ENCODE measurements around the gene SLC38A6. TPM values are rescaled to one million over a fixed set of nuclear protein-coding genes. Genes with fewer than 3 reads are reported as not detected.

The SLC38A6 gene
- total and polyA plus RNA-seq, 2 of the 8 experiments (the other 6 are each of a cell fraction or from before 2014, with no cell fraction given) = 8.1 to 9.8 TPM

GRCh38 chr14:61064210-61064609, 83.2 kb downstream of the SLC38A6 start:
- Histone ChIP-seq H2AFZ (ENCODE audit: low read length) (no peak overlapping the region), H2BK12ac (ENCODE audit: low read depth, low read length) (no peak overlapping the region), H3K18ac (ENCODE audit: extremely low read depth, low read length) (no peak overlapping the region), H3K79me2 (ENCODE audit: control insufficient read depth in 1 of 2, insufficient read depth in 2 of 2, low read length in 2 of 2) (no peaks in the 10 kb centered on the region), H3K9ac (replicated peaks in 1 of 4; ENCODE audit: extremely low read depth in 1 of 4, low read depth in 3 of 4, low read length in 3 of 4) (no peak overlapping the region), H4K20me1 (replicated peaks in 1 of 2; ENCODE audit: control insufficient read depth in 1 of 2, insufficient read depth in 2 of 2, low read length in 2 of 2) (no peaks in the 10 kb centered on the region), H3K23ac (ENCODE audit: insufficient read length) (no peak overlapping the region), H3K23me2 (ENCODE audit: low read depth, low read length) (no peaks in the 10 kb centered on the region), H3K56ac (replicated peaks; ENCODE audit: insufficient read length, low read depth, low read length) (no peak overlapping the region), H3K27ac (ENCODE audit: low read depth, low read length) (no peak overlapping the region), H2BK120ac (replicated peaks; ENCODE audit: low read depth, low read length) (no peak overlapping the region), H4K5ac (ENCODE audit: insufficient read length, low read depth, low read length) (no peak overlapping the region), H4K91ac (replicated peaks; ENCODE audit: insufficient read length, low read length) (no peak overlapping the region), H3K36me3 (ENCODE audit: control insufficient read depth in 2 of 4, insufficient read depth in 4 of 4, low read length in 3 of 4) (no peaks in the 10 kb centered on the region), H4K8ac (ENCODE audit: extremely low read depth, insufficient read depth, low read length) (no peak overlapping the region), H2BK5ac (ENCODE audit: low read depth, low read length) (no peak overlapping the region), H3K4me2 (ENCODE audit: insufficient read depth in 1 of 2, low read depth in 2 of 2, low read length in 2 of 2) (no peak overlapping the region), H2AK5ac (ENCODE audit: low read depth, low read length) (no peak overlapping the region), H3K27me3 (replicated peaks in 1 of 4; ENCODE audit: control insufficient read depth in 3 of 4, extremely low read depth in 1 of 4, insufficient read depth in 3 of 4, low read length in 3 of 4) (no peaks in the 10 kb centered on the region), H2BK15ac (ENCODE audit: low read length) (no peak overlapping the region), H3K4me3 (ENCODE audit: extremely low read depth in 1 of 4, insufficient read depth in 2 of 4, low read depth in 3 of 4, low read length in 4 of 4) (no peak overlapping the region), H2BK20ac (ENCODE audit: low read length) (no peak overlapping the region), H3K9me3 (ENCODE audit: insufficient read depth in 2 of 2, low read depth in 1 of 2, low read length in 1 of 2) (0 out of 4 replicates have a peak, but pooled peaks cover 0 to 2% of the 10 kb centered on the region in 2 experiments), H3K14ac (ENCODE audit: insufficient read length) (no peak overlapping the region), H3K4ac (replicated peaks; ENCODE audit: insufficient read length, low read depth, low read length) (no peak overlapping the region), H3K79me1 (ENCODE audit: low read depth, low read length) (no peaks in the 10 kb centered on the region), H3K4me1 (replicated peaks in 1 of 4; ENCODE audit: control insufficient read depth in 3 of 4, insufficient read depth in 4 of 4, low read length in 3 of 4) (no peaks in the 10 kb centered on the region)
- no peak for FAIRE-seq
- DNase-seq (ENCODE audit: low read depth in 1 of 2, low spot score in 2 of 2) = no peak
- no peak for TF ChIP-seq MAFK (IDR thresholded peaks at IDR 0.05; ENCODE audit: low read depth, low read length)
- TF ChIP-seq RXRA (IDR thresholded peaks at IDR 0.05; ENCODE audit: insufficient read depth, low read depth, low read length) = no peak
- TF ChIP-seq ZNF274 (IDR thresholded peaks at IDR 0.05; ENCODE audit: borderline replicate concordance, extremely low read depth, low read length) = no peak
- whole genome bisulfite sequencing, 2 experiments (ENCODE audit: extremely low coverage in 1 of 2, insufficient coverage in 1 of 2, insufficient read length in 1 of 2, insufficient replicate concordance in 2 of 2, low coverage in 1 of 2, low lambda C conversion rate in 2 of 2, missing lambda C conversion rate in 1 of 2) = 90% methylated on average over 2 of the region's 2 CpGs; no CpG with 5 or more reads in 1 of the 2 experiments
- ChIA-PET POLR2A (ENCODE audit: partially characterized antibody) (no interaction called here), CTCF (ENCODE audit: partially characterized antibody) (interaction anchor here (0.6 to 1.5 kb wide), 5 partner anchors 16 to 195 kb away, joined by 3 to 5 read pairs (median 3); no protein-coding TSS in a partner anchor)
